H9 (cell line): ENCODE results near the gene ADRA2A. TPM values are rescaled to one million over a fixed set of nuclear protein-coding genes. Genes with fewer than 3 reads are reported as not detected.

ENCODE experiments used
- DNase-seq: peaks from one replicate; pipeline ENCODE4 v3.0.0-alpha.2; 2017
- H2AFZ ChIP-seq: one replicate; pipeline ENCODE4 v1.6.1; 2013; ENCODE audit warnings: mild to moderate bottlenecking, low read length, control low read depth, moderate library complexity
- H2AK5ac ChIP-seq: 2 replicates; pipeline ENCODE4 v1.6.1; 2013; ENCODE audit warnings: low read length, control low read depth, mixed read lengths; ENCODE audit not compliant: insufficient read length
- H2BK120ac ChIP-seq: one replicate; pipeline ENCODE4 v1.6.1; 2013; ENCODE audit warnings: low read depth, mild to moderate bottlenecking, low read length, control low read depth, inconsistent platforms; ENCODE audit not compliant: poor library complexity, severe bottlenecking
- H2BK12ac ChIP-seq: 2 replicates; pipeline ENCODE4 v1.6.1; 2013; ENCODE audit warnings: low read length, control low read depth, mixed read lengths, low read depth; ENCODE audit not compliant: insufficient read length
- H2BK15ac ChIP-seq: 2 replicates; pipeline ENCODE4 v1.6.1; 2013; ENCODE audit warnings: low read depth, low read length, control low read depth
- H2BK20ac ChIP-seq: one replicate; pipeline ENCODE4 v1.6.1; 2013; ENCODE audit warnings: low read depth, mild to moderate bottlenecking, low read length, control low read depth, inconsistent platforms; ENCODE audit not compliant: poor library complexity, severe bottlenecking
- H2BK5ac ChIP-seq: 2 replicates; pipeline ENCODE4 v1.6.1; 2013; ENCODE audit warnings: low read length, control low read depth, mixed read lengths; ENCODE audit not compliant: insufficient read length
- H3K14ac ChIP-seq: 2 replicates; pipeline ENCODE4 v1.6.1; 2013; ENCODE audit warnings: low read length, control low read depth; ENCODE audit not compliant: insufficient read depth
- H3K18ac ChIP-seq: 2 replicates; pipeline ENCODE4 v1.6.1; 2013; ENCODE audit warnings: low read depth, mild to moderate bottlenecking, mixed read lengths, low read length, control low read depth; ENCODE audit not compliant: insufficient read length
- H3K23ac ChIP-seq: 2 replicates; pipeline ENCODE4 v1.6.1; 2013; ENCODE audit warnings: low read length, control low read depth, mixed read lengths, low read depth; ENCODE audit not compliant: insufficient read length
- H3K23me2 ChIP-seq: 2 replicates; pipeline ENCODE4 v1.6.1; 2013; ENCODE audit warnings: low read depth, mild to moderate bottlenecking, mixed read lengths, low read length, control low read depth; ENCODE audit not compliant: insufficient read length, poor library complexity, severe bottlenecking
- H3K27ac ChIP-seq: 2 replicates; pipeline ENCODE4 v1.5.1; 2013; ENCODE audit warnings: low read length, control low read depth, mixed read lengths, low read depth; ENCODE audit not compliant: insufficient read length
- H3K27me3 ChIP-seq: 2 replicates; pipeline ENCODE4 v1.6.1; 2013; ENCODE audit warnings: low read length, control low read depth, inconsistent platforms; ENCODE audit not compliant: insufficient read depth
- H3K4ac ChIP-seq: 2 replicates; pipeline ENCODE4 v1.6.1; 2013; ENCODE audit warnings: low read depth, mild to moderate bottlenecking, control low read depth, inconsistent platforms, low read length, moderate library complexity
- H3K4me1 ChIP-seq: 2 replicates; pipeline ENCODE4 v1.6.1; 2013; ENCODE audit warnings: low read length, control low read depth, inconsistent platforms; ENCODE audit not compliant: insufficient read depth
- H3K4me2 ChIP-seq: 2 replicates; pipeline ENCODE4 v1.6.1; 2013; ENCODE audit warnings: low read length, control low read depth, mixed read lengths; ENCODE audit not compliant: insufficient read length, insufficient read depth
- H3K56ac ChIP-seq: 2 replicates; pipeline ENCODE4 v1.6.1; 2013; ENCODE audit warnings: low read depth, mild to moderate bottlenecking, mixed read lengths, low read length, control low read depth; ENCODE audit not compliant: insufficient read length
- H3K79me1 ChIP-seq: 2 replicates; pipeline ENCODE4 v1.6.1; 2013; ENCODE audit warnings: low read depth, mild to moderate bottlenecking, moderate library complexity, low read length, control low read depth, inconsistent platforms; ENCODE audit not compliant: insufficient read depth, poor library complexity, severe bottlenecking
- H3K79me2 ChIP-seq: 2 replicates; pipeline ENCODE4 v1.6.1; 2013; ENCODE audit warnings: low read length, control low read depth, inconsistent platforms; ENCODE audit not compliant: insufficient read depth
- H3K9ac ChIP-seq: 2 replicates; pipeline ENCODE4 v1.6.1; 2013; ENCODE audit warnings: low read length, control low read depth, mixed read lengths; ENCODE audit not compliant: insufficient read length; ENCODE audit errors: extremely low read depth
- H3K9me3 ChIP-seq: one replicate; pipeline ENCODE4 v1.6.1; 2013; ENCODE audit warnings: low read depth, low read length, inconsistent platforms; ENCODE audit not compliant: control insufficient read depth
- H3T11ph ChIP-seq: one replicate; pipeline ENCODE4 v1.6.1; 2013; ENCODE audit warnings: mild to moderate bottlenecking, low read length, control low read depth, inconsistent platforms
- H4K20me1 ChIP-seq: one replicate; pipeline ENCODE4 v1.6.1; 2013; ENCODE audit not compliant: control insufficient read depth, insufficient read length, insufficient read depth
- H4K5ac ChIP-seq: 2 replicates; pipeline ENCODE4 v1.6.1; 2013; ENCODE audit warnings: low read depth, mild to moderate bottlenecking, mixed read lengths, low read length, control low read depth; ENCODE audit not compliant: insufficient read length
- H4K8ac ChIP-seq: replicated peaks from 2 replicates; pipeline ENCODE4 v1.6.1; 2013; ENCODE audit warnings: low read length, control low read depth, mixed read lengths, low read depth; ENCODE audit not compliant: insufficient read length
- H4K91ac ChIP-seq: 2 replicates; pipeline ENCODE4 v1.6.1; 2013; ENCODE audit warnings: low read depth, mild to moderate bottlenecking, moderate library complexity, mixed read lengths, low read length, control low read depth; ENCODE audit not compliant: insufficient read length
- H3K27ac Mint-ChIP-seq, 3 experiments: 2 replicates in 2 of 3; 3 replicates in 1 of 3; pipeline ENCODE4 v1.8.0; 2020 to 2021; ENCODE audit warnings: mixed read lengths in 3 of 3, mild to moderate bottlenecking in 1 of 3, moderate library complexity in 1 of 3
- H3K27me3 Mint-ChIP-seq: 2 replicates; pipeline ENCODE4 v1.8.0; 2021; ENCODE audit warnings: low read depth, mild to moderate bottlenecking, moderate library complexity, mixed read lengths
- H3K36me3 Mint-ChIP-seq, 3 experiments: 2 replicates in 2 of 3; 3 replicates in 1 of 3; pipeline ENCODE4 v1.8.0; 2020 to 2021; ENCODE audit warnings: low read depth in 3 of 3, mixed read lengths in 3 of 3; ENCODE audit not compliant: insufficient read depth in 1 of 3
- H3K4me1 Mint-ChIP-seq, 2 experiments: 2 replicates each; pipeline ENCODE4 v1.8.0; 2020; ENCODE audit warnings: mixed read lengths in 2 of 2
- H3K4me3 Mint-ChIP-seq, 2 experiments: 2 replicates in 1 of 2; 3 replicates in 1 of 2; pipeline ENCODE4 v1.8.0; 2020 to 2021; ENCODE audit warnings: mild to moderate bottlenecking in 2 of 2, mixed read lengths in 2 of 2, moderate library complexity in 1 of 2
- H3K9me3 Mint-ChIP-seq, 2 experiments: 2 replicates in 1 of 2; 3 replicates in 1 of 2; pipeline ENCODE4 v1.8.0; 2020; ENCODE audit warnings: mild to moderate bottlenecking in 2 of 2, mixed read lengths in 2 of 2, moderate library complexity in 1 of 2
- WGBS: extraction: QIAGEN DNeasy Blood & Tissue Kit; methylation state at CpG from one replicate; pipeline ENCODE4 v1.1.7; 2013; ENCODE audit warnings: missing lambda C conversion rate, low lambda C conversion rate, mixed read lengths; ENCODE audit not compliant: insufficient read length; ENCODE audit errors: extremely low coverage; 5-methylcytosine and 5-hydroxymethylcytosine counted together
- total RNA-seq: library from RNA; stranded (reverse); gene quantifications from 2 replicates; pipeline ENCODE4 v1.2.1, GENCODE V29; 2021
- TF ChIP-seq, protein P1 (sequence below): fragments of 200-600 bp; sonication (generic); conservative IDR thresholded peaks from 3 replicates; pipeline ENCODE4 v1.8.0; 2021; ENCODE audit warnings: antibody characterized with exemption, mild to moderate bottlenecking

ADRA2A gene
- total RNA-seq, 1 experiment from 2014 or later = 1.4 TPM

DNA sequence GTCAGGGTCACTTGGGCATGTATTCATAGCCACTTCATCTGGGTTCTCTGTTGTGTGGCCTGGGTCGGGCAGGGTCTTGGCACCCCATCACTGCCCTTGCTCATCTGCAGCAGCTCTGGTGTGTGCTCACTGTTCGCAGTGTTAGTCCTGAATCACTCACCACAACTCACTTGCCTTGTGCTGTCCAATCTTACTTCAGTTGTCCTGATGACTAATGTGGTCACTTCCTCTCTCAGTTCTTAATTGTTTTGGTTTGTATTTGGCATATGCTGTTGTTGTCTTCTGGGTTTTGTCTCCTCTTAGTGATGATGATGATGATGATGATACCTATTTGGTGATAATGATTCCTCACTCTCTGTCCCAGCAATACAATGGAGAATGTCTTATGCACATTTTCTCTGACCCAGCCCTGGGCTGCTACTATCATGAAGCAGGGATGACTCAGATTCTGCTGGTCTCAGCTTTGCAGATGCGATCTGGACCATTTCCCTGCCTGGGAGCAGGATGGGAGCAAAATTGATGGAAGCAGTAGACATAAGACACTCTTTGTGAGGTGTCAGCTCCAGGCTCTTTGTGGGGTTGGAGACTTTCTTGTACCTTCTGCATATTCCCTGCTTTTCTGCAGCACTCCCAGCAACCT lies 17.0 kb downstream of the ADRA2A start:
- Histone ChIP-seq H2BK5ac (no peak overlapping the region), H3K9me3 (no peaks in the 10 kb centered on the region), H3K4me2 (no peak overlapping the region), H3T11ph (no peak overlapping the region), H2BK12ac (no peak overlapping the region), H2AK5ac (no peak overlapping the region), H3K18ac (no peak overlapping the region), H2BK15ac (no peak overlapping the region), H4K20me1 (no peaks in the 10 kb centered on the region), H4K5ac (no peak overlapping the region), H3K27me3 (no peaks in the 10 kb centered on the region), H3K79me2 (no peaks in the 10 kb centered on the region), H3K23me2 (no peaks in the 10 kb centered on the region), H3K9ac (no peak overlapping the region), H3K4ac (no peak overlapping the region), H3K4me1 (no peaks in the 10 kb centered on the region), H3K79me1 (no peaks in the 10 kb centered on the region), H2BK20ac (no peak overlapping the region), H4K91ac (no peak overlapping the region), H3K56ac (no peak overlapping the region), H4K8ac (no peak overlapping the region), H3K14ac (no peak overlapping the region), H3K27ac (no peak overlapping the region), H2AFZ (no peak overlapping the region), H3K23ac (no peak overlapping the region), H2BK120ac (no peak overlapping the region)
- Mint-ChIP-seq H3K27me3 (peaks cover 3% of the 10 kb centered on the region; the same call in 1 of the 2 replicates), H3K9me3 (no peaks in the 10 kb centered on the region), H3K4me1 (0 out of 4 replicates have a peak, but pooled peaks cover 0 to 3% of the 10 kb centered on the region in 2 experiments), H3K4me3 (no peak overlapping the region), H3K36me3 (no peaks in the 10 kb centered on the region), H3K27ac (no peak overlapping the region)
- no peak for DNase-seq
- TF ChIP-seq, protein P1, sequence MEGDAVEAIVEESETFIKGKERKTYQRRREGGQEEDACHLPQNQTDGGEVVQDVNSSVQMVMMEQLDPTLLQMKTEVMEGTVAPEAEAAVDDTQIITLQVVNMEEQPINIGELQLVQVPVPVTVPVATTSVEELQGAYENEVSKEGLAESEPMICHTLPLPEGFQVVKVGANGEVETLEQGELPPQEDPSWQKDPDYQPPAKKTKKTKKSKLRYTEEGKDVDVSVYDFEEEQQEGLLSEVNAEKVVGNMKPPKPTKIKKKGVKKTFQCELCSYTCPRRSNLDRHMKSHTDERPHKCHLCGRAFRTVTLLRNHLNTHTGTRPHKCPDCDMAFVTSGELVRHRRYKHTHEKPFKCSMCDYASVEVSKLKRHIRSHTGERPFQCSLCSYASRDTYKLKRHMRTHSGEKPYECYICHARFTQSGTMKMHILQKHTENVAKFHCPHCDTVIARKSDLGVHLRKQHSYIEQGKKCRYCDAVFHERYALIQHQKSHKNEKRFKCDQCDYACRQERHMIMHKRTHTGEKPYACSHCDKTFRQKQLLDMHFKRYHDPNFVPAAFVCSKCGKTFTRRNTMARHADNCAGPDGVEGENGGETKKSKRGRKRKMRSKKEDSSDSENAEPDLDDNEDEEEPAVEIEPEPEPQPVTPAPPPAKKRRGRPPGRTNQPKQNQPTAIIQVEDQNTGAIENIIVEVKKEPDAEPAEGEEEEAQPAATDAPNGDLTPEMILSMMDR = no peak
- WGBS = no CpG with 5 or more reads among the region's 3 CpGs
